Large intestine (tissue), 3 donors: ENCODE measurements around the gene ARSB. TPM values are rescaled to one million over a fixed set of nuclear protein-coding genes. Genes with fewer than 3 reads are reported as not detected.
A peak's percentile ranks its signal among the peaks of the same experiment; 100 is the strongest.
"Not testable (repeated sequence)": the region's sequence is repeated elsewhere in the genome, so short reads cannot be mapped to it uniquely, and the experiment has no call there.

ENCODE experiments used
- DNase-seq, 2 donors: peaks; one replicate each; pipeline versions ENCODE4 v3.0.0 to v3.0.0-alpha.2; 2013
- H3K27ac ChIP-seq: one replicate; pipeline ENCODE4 v1.5.1; 2013; ENCODE audit warnings: low read length
- H3K27me3 ChIP-seq: 2 replicates; pipeline ENCODE4 v1.6.1; 2013; ENCODE audit warnings: low read length; ENCODE audit not compliant: control insufficient read depth, insufficient read depth
- H3K36me3 ChIP-seq: 2 replicates; pipeline ENCODE4 v1.6.1; 2013; ENCODE audit warnings: low read length; ENCODE audit not compliant: control insufficient read depth, insufficient read depth
- H3K4me1 ChIP-seq: one replicate; pipeline ENCODE4 v1.6.1; 2013; ENCODE audit warnings: low read length; ENCODE audit not compliant: control insufficient read depth, insufficient read depth
- H3K4me3 ChIP-seq: one replicate; pipeline ENCODE4 v1.5.1; 2013; ENCODE audit warnings: low read length
- H3K9me3 ChIP-seq: one replicate; pipeline ENCODE4 v1.6.1; 2013; ENCODE audit warnings: mild to moderate bottlenecking, low read depth, low read length, moderate library complexity; ENCODE audit not compliant: control insufficient read depth
- WGBS: methylation state at CpG from one replicate; pipeline ENCODE4 v1.1.5; 2013; ENCODE audit warnings: low lambda C conversion rate; ENCODE audit not compliant: insufficient coverage; 5-methylcytosine and 5-hydroxymethylcytosine counted together
- polyA plus RNA-seq: library from polyadenylated mRNA; unstranded; fragments of 120-200 nt; gene quantifications from one replicate; pipeline ENCODE4 v1.2.1, GENCODE V29; 2013

Gene ARSB
- polyA plus RNA-seq, 1 donor: 17.9 TPM

DNA sequence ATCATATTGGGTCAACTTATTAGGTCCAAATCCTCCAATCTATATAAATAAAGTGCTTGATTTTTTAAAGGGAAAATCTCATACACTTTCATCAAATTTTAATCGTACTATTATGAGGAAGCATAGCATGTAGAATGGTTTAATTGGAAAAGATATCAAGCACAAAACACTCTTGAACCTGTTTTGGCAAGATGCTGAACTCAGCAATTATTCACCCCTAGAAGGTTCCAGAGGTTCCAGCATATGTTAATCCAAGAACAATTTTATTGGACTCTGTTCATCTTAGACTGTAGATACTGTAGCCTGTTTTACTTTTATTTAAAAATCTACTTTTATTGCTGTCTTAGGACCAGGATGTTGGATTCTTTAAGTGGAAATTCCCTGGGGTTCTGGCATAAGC lies 244.1 kb downstream of the ARSB start:
- no peak for DNase-seq
- no peak overlapping the region for H3K27ac ChIP-seq
- WGBS: no CpG with 5 or more reads among the region's 1 CpG
- no peaks in the 10 kb centered on the region for H3K9me3 ChIP-seq
- no peaks in the 10 kb centered on the region for H3K27me3 ChIP-seq
- no peaks in the 10 kb centered on the region for H3K36me3 ChIP-seq
- H3K4me1 ChIP-seq: no peaks in the 10 kb centered on the region
- no peak overlapping the region for H3K4me3 ChIP-seq

DNA sequence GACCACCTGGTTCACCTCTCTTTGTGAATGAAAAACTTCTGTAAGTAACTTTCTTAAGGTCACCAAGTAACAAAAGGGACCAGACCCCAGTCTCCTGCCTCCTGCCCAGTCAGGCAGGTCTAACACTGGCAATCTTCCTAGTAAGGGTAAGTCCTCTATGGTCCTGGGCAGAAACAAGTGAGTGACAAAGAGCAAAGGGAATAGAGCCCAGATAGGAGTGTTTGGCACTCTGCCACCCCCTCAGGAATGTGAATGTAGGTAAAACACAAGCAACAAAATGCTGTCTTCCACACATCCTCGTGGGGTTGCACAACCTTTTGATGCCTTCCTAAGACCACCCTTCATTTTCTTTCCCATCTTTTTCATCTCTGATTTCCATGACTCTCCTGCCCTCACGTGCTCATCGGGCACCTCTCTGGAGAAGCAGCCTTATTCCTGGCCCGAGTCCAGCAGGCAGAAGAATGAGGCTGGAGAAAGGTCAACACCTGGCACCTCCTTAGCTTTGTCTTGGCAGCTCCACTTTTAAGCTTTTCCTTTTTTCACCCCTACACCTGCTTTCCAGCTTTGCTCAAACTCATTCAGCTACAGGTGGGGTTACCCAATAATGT lies 246.3 kb downstream of the ARSB start:
- WGBS: no CpG with 5 or more reads among the region's 4 CpGs
- Histone ChIP-seq H3K4me1 (no peaks in the 10 kb centered on the region), H3K9me3 (peaks cover 4% of the 10 kb centered on the region), H3K27ac (no peak overlapping the region), H3K36me3 (no peaks in the 10 kb centered on the region), H3K27me3 (no peaks in the 10 kb centered on the region), H3K4me3 (no peak overlapping the region)
- peak in 1 of 2 donors; percentile 30 for DNase-seq

DNA sequence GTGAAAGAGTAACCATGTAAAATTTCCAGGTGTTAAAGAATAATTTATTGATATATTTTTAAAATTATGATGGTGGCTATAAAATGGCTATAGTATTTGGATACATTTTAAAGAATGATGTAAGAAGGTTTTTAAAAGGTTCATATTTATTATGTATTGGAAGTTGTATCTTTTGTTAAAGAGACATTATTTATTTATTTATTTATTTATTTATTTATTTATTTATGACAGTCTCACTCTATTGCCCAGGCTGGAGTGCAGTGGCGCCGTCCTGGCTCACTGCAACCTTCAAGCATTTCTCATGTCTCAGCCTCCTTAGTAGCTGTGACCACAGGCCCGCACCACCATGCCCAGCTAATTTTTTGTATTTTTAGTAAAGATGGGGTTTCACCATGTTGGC lies 247.0 kb downstream of the ARSB start:
- WGBS: no CpG with 5 or more reads among the region's 3 CpGs

DNA sequence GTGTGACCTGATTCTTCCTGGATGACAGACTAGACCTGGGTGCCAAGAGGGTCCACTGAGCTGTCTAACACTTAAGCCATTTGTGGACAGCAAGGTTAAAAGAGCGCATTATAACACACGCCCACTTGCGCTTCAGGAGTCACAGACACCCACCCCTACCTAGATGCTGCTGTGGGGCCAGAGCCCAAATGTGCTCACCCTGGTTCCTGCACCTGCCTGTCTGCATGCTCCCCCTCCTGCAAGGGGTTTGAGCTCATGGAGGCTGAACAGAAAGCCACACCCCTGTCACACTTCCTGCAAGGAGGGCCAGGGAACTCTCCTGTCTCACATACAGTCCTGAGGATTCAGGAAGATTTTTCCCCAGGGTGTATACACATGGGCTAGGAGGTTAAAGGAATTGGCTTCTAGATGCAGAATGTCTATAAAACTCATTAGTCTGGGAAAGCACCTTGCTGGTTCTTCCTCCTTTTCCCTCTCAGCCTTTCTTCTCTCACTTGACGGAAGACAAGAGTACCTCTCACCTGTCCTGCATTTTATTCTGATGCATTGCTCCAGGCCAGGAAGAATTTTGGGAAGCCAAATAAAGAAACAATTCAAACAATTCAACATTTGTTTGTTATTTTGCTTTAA lies 249.2 kb downstream of the ARSB start:
- Histone ChIP-seq H3K4me1 (no peaks in the 10 kb centered on the region), H3K4me3 (no peak overlapping the region), H3K27me3 (no peaks in the 10 kb centered on the region), H3K27ac (no peak overlapping the region), H3K9me3 (peaks cover 4% of the 10 kb centered on the region), H3K36me3 (no peaks in the 10 kb centered on the region)
- DNase-seq: no peak
- 100% methylated on average over 1 of the region's 4 CpGs for WGBS

More for the DNA sequence above, 247.0 kb downstream of the ARSB start:
- no peaks in the 10 kb centered on the region for H3K27me3 ChIP-seq
- H3K36me3 ChIP-seq: no peaks in the 10 kb centered on the region
- H3K27ac ChIP-seq: no peak overlapping the region
- DNase-seq: no peak
- H3K9me3 ChIP-seq: peaks cover 4% of the 10 kb centered on the region
- no peak overlapping the region for H3K4me3 ChIP-seq
- H3K4me1 ChIP-seq: no peaks in the 10 kb centered on the region

DNA sequence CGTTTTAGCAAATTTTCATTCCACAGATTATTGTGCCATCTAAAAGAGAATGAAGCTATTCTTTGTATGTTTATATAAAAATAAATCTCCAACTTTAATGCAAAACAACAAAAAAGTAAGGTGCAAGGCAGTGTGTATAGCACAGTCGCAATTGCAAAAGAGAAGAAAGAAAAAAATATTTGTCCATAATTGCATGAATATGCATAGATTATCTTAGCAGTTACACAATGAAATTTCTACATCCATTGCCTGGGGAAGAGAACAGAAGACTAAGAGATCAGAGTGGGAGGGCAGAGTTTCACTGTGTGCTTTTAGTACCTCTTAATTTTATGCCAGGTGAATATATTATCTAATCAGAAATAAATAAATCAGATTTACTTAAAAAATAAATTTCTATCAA lies 250.2 kb downstream of the ARSB start:
- no peaks in the 10 kb centered on the region for H3K36me3 ChIP-seq
- no peaks in the 10 kb centered on the region for H3K27me3 ChIP-seq
- DNase-seq: no peak
- H3K4me3 ChIP-seq: no peak overlapping the region
- 100% methylated on average over 1 of the region's 2 CpGs for WGBS
- peaks cover 4% of the 10 kb centered on the region for H3K9me3 ChIP-seq
- no peak overlapping the region for H3K27ac ChIP-seq
- H3K4me1 ChIP-seq: no peaks in the 10 kb centered on the region

DNA sequence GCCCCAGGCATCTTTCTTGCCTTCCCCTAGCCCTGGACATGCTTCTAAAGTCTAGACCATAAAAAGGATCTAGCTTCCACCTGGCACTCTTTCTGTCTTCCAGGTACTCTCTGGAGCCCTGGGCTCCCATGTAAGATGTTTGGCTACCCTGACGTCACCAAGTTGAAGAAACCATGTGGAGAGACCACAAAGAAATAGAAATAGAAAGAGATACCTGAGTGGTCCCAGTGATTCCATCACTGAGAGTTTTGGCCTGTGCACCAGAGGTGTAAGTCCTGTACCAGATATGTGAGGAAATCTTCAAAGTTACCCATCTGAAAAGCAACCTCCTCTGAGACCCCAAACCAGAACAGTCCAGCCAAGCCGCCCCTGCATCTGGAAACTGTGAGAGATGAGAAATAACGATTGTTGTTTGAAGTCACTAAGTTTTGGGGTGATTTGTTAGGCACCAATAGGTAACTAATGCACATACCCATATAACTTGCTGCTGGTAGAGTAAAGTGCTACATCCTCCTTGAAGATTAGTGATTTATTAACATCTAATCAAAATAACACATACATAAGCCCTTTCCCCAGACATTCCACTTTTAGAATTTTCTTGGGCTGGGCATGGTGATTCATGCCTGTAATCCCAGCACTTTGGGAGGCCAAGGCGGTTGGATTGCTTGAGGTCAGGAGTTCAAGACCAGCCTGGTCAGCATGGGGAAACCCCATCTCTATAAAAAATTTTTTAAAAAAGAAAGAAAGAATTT lies 250.8 kb downstream of the ARSB start:
- no peaks in the 10 kb centered on the region for H3K36me3 ChIP-seq
- H3K4me3 ChIP-seq: no peak overlapping the region
- peaks cover 4% of the 10 kb centered on the region for H3K9me3 ChIP-seq
- H3K27ac ChIP-seq: no peak overlapping the region
- DNase-seq: no peak
- H3K27me3 ChIP-seq: no peaks in the 10 kb centered on the region
- WGBS: no CpG with 5 or more reads among the region's 4 CpGs
- H3K4me1 ChIP-seq: no peaks in the 10 kb centered on the region

DNA sequence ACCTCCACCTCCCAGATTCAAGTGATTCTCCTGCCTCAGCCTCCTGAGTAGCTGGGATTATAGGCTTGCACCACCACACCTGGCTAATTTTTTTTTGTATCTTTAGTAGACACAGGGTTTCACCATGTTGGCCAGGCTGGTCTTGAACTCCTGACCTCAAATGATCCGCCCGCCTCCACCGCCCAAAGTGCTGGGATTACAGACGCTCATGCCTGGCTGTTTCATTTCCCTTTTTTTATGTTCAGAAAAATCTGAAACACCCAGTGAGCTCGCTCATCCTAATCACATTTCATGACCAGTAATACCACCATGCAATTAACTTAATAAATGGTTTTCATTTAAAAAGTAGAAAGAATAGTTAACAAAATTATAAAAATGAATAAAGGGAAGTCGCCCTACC lies 252.4 kb downstream of the ARSB start:
- H3K27ac ChIP-seq, H3K36me3 ChIP-seq, H3K4me3 ChIP-seq, H3K4me1 ChIP-seq, H3K27me3 ChIP-seq, H3K9me3 ChIP-seq, DNase-seq: not testable (repeated sequence)
- WGBS: 89% methylated on average over 4 of the region's 6 CpGs

DNA sequence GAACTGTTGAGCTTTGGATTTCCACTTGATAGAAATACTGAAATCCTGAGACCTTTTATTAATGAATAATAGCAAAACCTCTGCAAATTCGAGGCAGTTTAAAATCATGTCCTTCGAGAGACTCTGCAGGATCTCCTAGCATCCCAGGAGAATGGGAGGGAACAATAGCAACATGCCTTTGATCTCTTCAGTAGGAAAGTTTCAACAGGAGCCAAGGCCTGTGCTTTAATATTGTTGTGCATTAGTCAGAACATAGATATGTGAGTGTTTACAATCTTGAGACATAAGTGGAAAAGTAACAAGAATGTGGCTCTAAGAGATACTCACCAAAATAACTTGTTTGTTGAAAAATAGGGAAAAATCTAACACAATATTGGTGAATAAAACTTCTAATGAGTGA lies 253.2 kb downstream of the ARSB start:
- H3K4me1 ChIP-seq: peaks cover 15% of the 10 kb centered on the region
- DNase-seq: no peak
- H3K9me3 ChIP-seq: peaks cover 4% of the 10 kb centered on the region
- no peak overlapping the region for H3K4me3 ChIP-seq
- WGBS: no CpG with 5 or more reads among the region's 2 CpGs
- H3K27ac ChIP-seq: no peak overlapping the region
- no peaks in the 10 kb centered on the region for H3K36me3 ChIP-seq
- H3K27me3 ChIP-seq: no peaks in the 10 kb centered on the region

DNA sequence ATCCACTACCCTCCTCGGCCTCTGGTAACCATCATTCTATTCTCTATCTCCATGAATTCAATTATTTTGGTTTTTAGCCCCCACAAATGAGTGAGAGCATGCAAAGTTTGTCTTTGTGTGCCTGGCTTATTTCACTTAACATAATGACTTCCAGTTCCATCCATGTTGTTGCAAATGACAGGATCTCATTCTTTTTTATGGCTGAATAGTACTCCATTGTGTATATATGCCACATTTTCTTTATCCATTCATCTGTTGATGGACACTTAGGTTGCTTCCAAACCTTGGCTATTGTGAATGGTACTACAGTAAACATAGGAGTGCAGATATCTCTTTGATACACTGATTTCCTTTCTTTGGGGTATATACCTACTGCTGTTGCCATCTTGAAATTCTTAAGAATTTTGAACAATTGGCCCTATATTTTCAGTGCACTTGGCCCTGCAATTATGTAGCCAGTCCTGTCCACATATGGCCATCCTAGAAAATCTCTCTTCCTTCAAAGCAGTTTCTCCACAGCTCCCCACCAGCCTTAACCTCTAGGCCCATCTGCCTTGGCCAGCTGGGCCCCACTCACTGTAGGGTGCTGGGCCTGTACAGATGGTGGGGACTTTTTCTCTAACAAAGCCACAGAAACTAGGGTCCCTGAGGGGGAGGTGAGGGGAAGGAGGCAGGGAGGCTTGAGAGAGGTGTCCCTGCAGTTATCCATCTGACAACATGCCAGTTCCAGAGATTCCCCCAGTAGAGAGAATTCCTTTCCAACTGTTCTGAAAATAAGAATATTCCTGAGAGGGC lies 254.6 kb downstream of the ARSB start:
- Histone ChIP-seq H3K27ac (no peak overlapping the region), H3K27me3 (no peaks in the 10 kb centered on the region), H3K9me3 (no peaks in the 10 kb centered on the region), H3K36me3 (no peaks in the 10 kb centered on the region), H3K4me3 (no peak overlapping the region), H3K4me1 (peaks cover 20% of the 10 kb centered on the region)
- 83% methylated on average over 1 of the region's 1 CpG for WGBS
- DNase-seq: no peak
